ENCODE measurements around the gene GPC6. TPM values are rescaled to one million over a fixed set of nuclear protein-coding genes. Genes with fewer than 3 reads are reported as not detected.

Gene GPC6
- total and polyA plus RNA-seq, 9 of the 15 experiments (the other 6 are each of a cell fraction or from before 2014, with no cell fraction given), result under 0.01 to 0.20 (median 0.01) TPM; not detected in 4

DNA sequence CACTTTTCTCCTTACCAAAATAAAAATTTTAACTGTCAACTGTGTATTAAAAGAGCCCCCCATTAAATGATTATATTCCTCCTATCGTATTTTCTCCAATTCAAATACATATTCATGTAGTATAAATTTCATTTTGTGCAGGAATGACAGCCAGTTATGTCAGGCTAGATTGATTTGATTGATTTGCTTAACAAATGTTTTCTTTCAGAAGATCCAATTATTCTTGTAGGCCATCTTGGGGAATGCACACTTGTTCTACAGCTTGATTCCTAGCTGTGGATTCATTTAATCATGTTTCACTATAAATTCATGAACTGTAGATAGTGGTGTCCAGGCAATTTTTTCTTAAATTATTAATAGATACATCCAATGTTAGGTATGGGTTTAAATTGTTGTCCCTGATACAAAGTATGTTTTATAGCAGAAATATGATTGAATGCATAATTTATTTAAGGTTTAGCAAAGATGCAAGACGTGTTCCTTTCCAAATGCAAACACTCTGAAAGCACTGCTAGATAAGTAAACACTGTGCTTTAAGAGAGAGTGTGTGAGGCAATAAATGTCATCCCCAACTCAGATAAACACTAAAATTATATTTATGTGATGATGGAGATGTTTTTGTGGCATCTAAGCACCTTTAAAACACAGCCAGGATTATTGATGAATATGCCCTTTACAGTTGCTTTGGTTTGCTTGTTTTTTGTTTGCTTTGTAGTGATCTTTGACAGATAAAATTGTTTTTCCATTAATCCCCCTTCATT is 721.7 kb downstream of the GPC6 start:
- FAIRE-seq, result no peak
- in situ Hi-C loops (cut with MboI) (no loop called here), intact Hi-C loops (cut with micrococcal nuclease) (no loop called here)
- CTCF ChIA-PET (ENCODE audit: low intra/inter-chr PET ratio), result no interaction called here
- Histone ChIP-seq H3K4me3 (no peak overlapping the region), H3K27me3 (ENCODE audit: control insufficient read depth in 2 of 2, insufficient read depth in 2 of 2, low read length in 2 of 2) (no peaks in the 10 kb centered on the region), H2AFZ (ENCODE audit: low read depth, low read length) (no peak overlapping the region), H3K27ac (ENCODE audit: extremely low read depth, low read depth, low read length) (no peak overlapping the region), H3K9me1 (ENCODE audit: control insufficient read depth, insufficient read depth, low read length) (no peaks in the 10 kb centered on the region), H3K36me3 (ENCODE audit: control insufficient read depth, insufficient read depth, low read length) (no peaks in the 10 kb centered on the region), H3K4me2 (ENCODE audit: insufficient read depth, low read length) (no peak overlapping the region), H3K9me3 (replicated peaks; ENCODE audit: control insufficient read depth, insufficient read depth, low read depth, low read length) (no peaks in the 10 kb centered on the region), H3K4me1 (replicated peaks in 1 of 2; ENCODE audit: control insufficient read depth in 2 of 2, insufficient read depth in 2 of 2, low read length in 2 of 2) (no peaks in the 10 kb centered on the region), H3K79me2 (ENCODE audit: control insufficient read depth, insufficient read depth, low read length) (no peaks in the 10 kb centered on the region), H4K20me1 (replicated peaks; ENCODE audit: control insufficient read depth, insufficient read depth, low read length) (no peaks in the 10 kb centered on the region), H3K9ac (ENCODE audit: insufficient read depth in 1 of 2, low read depth in 2 of 2, low read length in 2 of 2) (no peak overlapping the region)
- TF ChIP-seq TRIM28 (IDR thresholded peaks at IDR 0.05) (no peak), PURB (CRISPR knock-in tag; IDR thresholded peaks at IDR 0.05; ENCODE audit: low read depth) (no peak), ZNF511 (CRISPR knock-in tag; IDR thresholded peaks at IDR 0.05) (no peak), ZNF274 (IDR thresholded peaks at IDR 0.05; ENCODE audit: borderline replicate concordance, low read depth, low read length) (no peak), YBX1 (IDR thresholded peaks at IDR 0.05) (no peak), ZNF41 (CRISPR knock-in tag; conservative IDR thresholded peaks at IDR 0.05) (no peak), MLX (CRISPR knock-in tag; conservative IDR thresholded peaks at IDR 0.05) (no peak), EGR1 (conservative IDR thresholded peaks at IDR 0.05) (no peak)
- TF ChIP-seq, protein P1, sequence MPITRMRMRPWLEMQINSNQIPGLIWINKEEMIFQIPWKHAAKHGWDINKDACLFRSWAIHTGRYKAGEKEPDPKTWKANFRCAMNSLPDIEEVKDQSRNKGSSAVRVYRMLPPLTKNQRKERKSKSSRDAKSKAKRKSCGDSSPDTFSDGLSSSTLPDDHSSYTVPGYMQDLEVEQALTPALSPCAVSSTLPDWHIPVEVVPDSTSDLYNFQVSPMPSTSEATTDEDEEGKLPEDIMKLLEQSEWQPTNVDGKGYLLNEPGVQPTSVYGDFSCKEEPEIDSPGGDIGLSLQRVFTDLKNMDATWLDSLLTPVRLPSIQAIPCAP (CRISPR knock-in tag; IDR thresholded peaks at IDR 0.05; ENCODE audit: borderline replicate concordance), result no peak
- TF ChIP-seq, protein P2, sequence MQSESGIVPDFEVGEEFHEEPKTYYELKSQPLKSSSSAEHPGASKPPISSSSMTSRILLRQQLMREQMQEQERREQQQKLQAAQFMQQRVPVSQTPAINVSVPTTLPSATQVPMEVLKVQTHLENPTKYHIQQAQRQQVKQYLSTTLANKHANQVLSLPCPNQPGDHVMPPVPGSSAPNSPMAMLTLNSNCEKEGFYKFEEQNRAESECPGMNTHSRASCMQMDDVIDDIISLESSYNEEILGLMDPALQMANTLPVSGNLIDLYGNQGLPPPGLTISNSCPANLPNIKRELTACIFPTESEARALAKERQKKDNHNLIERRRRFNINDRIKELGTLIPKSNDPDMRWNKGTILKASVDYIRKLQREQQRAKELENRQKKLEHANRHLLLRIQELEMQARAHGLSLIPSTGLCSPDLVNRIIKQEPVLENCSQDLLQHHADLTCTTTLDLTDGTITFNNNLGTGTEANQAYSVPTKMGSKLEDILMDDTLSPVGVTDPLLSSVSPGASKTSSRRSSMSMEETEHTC (IDR thresholded peaks at IDR 0.05), result no peak
- no peak for ATAC-seq
- DNase-seq (ENCODE audit: extremely low read depth in 1 of 4, low spot score in 3 of 4), result no peak
- WGBS (ENCODE audit: insufficient coverage, low coverage, missing lambda C conversion rate), result 0% methylated on average over 2 of the region's 2 CpGs
- BruUV-seq (replicated peaks), result no TSS peak
- POLR2A ChIA-PET, result no interaction called here
